HG02970 (cell line): ENCODE data around the gene CNKSR3.

Source experiments
- ATAC-seq: cut with Tn5 transposase; IDR thresholded peaks from one replicate; pipeline ENCODE4 v1.9.1; 2021; ENCODE audit warnings: mild to moderate bottlenecking, moderate library complexity, moderate number of reproducible peaks; ENCODE audit not compliant: unreplicated experiment, low FRiP score

The CNKSR3 gene

DNA sequence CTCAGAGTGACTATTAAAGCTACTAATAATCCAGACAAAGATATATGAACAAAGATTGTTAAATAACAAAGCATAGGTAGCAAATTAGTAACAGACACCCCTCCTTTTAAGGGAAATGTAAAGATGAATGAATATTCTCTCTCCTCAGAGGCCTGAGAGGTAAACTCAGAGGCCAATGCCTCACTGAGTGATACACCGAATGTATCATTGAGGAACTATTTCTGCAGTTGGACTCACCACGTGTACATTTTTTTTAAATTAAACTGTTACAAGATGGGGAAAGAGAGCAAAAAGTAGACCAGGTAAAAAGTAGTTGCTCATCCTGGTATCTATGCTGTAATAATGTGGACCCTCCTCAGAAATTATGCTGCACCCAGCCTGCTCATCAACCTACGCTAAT is 81.6 kb downstream of the CNKSR3 start:
- no peak for ATAC-seq

DNA sequence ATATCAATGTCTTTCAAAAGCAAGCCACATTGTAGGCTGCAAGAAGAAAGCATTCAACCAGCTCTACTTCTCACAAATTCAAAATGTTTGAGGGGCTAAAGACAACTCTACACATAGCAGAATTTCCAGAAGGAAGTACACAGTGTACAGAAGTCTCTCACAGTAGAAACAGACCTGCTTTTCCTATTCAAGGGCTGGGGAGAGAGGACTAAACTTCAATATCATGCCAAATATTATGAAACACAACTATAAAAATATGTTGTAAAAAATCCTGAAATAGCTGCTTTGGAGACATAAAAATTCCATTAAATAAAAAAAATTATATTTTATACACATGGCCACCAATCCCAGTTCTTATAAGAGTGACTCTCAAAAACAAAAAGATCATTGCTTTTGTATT is 83.0 kb downstream of the CNKSR3 start:
- no peak for ATAC-seq

DNA sequence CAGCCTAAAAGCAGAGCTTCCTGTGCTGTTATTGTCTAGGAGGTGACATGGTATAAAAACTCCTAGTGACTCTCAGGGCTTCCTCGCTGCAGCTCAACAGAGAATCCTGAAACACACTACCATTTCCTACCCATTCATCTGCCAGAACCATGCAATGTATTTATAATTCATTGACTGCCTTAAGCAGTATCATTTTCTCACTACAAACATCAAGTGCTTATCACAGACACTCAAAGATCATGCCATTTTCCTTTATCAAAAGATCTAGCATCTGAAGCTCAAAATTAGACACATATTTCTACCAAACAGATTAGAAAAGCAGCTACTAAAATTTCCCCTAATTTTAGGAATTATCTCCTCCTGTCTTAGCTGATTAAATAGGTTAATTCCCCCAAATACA is 83.5 kb downstream of the CNKSR3 start:
- no peak for ATAC-seq

DNA sequence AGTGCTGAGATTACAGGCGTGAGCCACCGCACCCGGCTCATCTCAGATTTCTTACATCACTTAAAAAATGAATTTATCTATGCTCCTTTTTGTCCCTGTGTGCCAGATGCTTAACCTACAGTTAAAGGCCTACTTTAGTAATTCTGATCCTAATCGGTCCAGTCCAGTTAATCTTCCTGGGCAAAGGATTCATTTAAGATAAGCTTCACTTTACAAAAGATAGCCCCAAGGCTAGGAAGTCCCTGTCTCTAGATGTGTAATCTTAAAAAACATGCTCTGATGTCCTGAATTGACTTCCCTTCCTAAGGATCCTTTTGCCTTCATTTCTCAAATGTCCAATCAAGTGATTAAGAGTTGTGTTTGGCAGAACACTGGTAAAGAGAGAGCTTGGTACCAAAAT is 85.5 kb downstream of the CNKSR3 start:
- ATAC-seq = no peak

DNA sequence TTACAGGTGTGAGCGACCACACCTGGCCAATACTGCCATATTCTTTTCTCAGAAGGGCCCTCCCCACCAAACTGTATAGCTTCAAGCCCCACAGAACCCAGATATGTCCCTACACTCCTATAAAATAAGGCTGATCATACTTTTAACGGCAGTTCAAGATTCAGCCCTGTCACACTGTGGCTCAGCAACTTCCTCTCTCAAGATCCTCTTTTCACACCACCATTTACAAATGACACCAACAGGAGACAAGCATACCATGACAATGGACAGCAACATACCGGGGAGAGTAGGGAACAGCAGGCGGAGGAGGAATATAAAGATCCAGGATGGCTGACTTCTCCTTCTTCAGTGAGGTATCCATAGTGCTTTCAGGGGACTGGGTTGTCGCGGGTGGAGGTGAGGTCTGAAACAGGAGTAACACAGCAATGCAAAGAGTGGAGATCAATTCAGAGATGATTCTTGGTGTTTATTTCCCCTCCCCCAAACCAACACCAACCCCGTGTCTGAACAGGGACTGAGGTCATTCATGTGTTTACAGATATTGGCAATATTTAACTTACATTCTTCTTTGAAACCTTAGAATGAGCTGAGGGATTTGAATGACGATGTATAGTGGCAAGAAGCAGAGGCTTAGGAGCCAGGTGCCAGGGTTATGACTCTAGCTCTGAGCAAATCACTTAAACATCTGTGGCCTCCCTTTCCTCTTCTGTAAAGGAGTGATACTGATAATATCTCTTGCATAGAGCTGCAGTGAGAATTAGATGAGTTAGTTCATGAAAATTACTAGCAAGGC is 96.3 kb downstream of the CNKSR3 start:
- ATAC-seq = no peak

DNA sequence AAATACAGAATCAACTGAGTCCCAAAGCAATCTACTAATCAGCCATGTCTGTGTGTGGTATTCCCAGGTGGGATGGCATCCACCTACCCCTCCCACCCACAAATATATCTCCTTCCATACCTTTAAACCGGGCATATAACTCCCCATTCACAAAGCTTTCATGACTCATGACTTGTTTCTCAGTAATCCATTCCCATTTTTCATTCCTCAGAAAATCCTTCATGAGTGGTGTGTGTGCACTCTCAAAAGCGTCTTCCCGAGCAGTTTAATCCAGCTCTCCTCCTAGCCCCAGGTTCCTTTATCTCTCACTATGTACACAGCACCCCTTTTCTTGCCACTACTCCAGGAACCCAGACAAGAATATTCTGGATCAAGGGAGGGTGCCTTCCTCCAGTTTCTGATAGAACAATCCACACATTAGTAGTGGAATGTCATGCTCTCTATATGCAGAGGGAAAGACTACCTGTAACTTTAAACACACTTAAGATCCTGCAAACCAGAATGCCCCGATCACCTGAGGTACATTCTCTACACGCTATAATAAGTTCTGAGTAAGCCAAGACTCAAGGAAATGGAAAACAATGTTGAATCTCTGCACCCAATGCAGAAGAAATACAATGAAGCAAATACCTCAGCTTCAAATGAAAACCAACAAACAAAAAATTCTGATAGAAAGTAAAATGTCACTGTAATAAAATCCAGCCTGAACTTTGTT is 98.2 kb downstream of the CNKSR3 start:
- ATAC-seq = no peak

DNA sequence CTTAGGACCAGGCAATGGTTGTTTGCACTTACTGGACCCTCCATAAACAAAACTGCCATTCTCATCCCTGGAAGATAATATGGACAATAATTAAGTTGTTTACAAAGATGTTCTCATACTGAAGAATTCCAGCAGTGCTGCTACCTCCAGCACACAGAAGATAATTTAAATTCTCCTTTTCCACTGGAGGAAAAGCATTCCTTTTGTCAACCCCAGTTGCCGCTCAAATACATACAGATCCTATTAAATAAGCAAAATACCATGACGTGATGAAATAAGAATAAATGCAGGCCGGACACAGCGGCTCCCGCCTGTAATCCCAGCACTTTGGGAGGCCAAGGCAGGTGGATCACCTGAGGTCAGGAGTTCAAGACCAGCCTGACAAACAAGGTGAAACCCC is 99.4 kb downstream of the CNKSR3 start:
- ATAC-seq = no peak

DNA sequence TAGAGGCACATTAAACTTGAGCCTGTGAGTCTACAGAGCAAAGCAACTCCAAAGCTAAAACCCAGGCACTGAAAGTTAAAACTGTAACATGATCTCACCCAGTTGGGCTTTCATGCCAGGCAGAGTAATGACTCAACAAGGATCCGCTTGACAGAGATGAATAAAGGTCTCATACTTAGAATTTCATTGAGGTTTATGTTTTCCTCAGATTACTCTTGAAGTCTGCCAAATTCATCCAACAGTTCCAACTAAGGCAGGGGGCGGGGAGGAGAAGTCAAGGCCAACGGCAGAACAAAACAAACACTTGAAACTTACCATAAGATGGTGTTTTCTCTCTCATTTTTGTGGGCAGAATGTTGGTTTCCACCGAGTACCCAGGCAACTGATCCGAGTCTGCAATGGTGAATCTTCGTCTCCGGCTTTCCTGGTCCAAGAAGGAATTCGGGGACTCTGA is 99.8 kb downstream of the CNKSR3 start:
- no peak for ATAC-seq

DNA sequence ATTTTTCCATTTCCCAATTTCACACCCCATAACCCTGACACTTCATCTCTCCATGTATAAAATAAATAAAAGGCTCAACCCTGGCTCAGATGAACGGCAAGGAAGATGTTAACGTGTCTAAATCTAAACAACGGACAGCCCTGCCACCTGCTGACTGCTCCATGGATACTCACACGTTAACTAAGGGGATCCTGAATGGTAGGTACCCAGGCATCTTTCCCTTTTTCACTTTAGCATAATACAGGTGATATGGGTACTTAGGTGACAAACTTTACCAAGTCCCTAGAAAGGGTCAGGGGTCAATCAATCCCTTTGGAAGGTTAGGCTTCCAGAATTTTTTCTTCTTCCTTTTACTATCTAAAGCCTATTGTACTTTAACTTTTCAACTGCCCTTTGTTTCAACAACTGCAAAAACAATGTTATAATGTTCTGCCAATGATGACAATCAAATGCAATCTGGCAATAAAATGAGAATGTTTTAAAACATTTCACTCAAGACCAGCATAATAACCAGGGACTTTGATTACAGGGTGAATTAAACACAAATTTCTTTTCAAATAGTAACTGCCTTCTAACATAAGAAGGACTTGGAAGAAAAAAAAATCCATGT is 101.5 kb downstream of the CNKSR3 start:
- no peak for ATAC-seq

DNA sequence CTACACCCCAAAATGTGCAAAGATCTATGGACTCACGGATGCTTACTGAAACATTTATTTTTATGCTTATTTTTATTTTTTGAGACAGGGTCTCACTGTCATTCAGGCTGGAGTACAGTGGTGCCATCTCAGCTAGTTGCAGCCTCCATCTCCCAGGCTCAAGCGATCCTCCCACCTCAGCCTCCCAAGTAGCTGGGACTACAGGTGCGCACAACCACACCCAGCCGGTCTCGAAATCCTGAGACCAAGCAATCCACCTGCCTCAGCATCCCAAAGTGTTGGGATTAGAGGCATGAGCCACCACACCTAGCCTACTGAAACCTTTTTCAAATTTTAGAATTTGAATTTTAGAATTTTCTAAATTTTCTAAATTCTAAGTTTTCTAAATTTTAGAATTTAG is 103.0 kb downstream of the CNKSR3 start:
- ATAC-seq = no peak

DNA sequence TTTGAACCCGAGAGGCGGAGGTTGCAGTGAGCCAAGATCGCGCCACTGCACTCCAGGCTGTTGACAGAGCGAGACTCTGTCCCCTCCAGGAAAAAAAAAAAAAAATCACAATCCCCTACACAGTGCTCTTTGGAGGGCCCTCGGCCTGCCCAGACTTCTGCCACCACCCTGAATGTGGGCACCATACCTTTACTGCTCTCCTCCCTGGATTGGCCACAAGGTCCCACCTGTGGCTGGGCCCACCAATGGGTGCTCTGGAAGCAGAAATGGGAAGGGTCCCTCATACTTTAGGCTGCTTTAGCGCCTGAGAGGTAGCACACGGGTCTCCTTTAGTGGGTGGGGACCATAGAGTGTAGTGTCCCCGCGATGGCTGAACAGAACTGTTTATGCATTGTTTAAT is 103.6 kb downstream of the CNKSR3 start:
- no peak for ATAC-seq

DNA sequence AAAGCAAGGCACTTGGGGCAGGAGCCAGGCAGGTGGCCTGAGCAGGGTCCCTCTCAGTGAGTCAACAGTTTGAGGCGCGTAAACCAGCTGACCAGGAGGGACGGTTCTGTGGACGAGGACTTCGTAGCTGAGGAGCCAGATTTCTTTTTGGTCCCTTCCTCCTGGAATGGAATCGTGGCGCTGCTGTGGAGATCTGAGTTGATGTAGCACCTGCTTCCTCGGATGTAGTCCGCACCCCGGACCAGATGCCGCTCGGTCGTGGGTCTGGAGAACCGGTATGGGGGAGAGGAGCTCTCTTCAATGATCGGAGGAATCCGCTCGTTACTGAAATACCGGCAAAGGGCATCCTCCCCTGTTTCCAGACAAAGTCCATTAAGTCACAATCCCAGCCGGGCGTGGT is 104.2 kb downstream of the CNKSR3 start:
- ATAC-seq = no peak

DNA sequence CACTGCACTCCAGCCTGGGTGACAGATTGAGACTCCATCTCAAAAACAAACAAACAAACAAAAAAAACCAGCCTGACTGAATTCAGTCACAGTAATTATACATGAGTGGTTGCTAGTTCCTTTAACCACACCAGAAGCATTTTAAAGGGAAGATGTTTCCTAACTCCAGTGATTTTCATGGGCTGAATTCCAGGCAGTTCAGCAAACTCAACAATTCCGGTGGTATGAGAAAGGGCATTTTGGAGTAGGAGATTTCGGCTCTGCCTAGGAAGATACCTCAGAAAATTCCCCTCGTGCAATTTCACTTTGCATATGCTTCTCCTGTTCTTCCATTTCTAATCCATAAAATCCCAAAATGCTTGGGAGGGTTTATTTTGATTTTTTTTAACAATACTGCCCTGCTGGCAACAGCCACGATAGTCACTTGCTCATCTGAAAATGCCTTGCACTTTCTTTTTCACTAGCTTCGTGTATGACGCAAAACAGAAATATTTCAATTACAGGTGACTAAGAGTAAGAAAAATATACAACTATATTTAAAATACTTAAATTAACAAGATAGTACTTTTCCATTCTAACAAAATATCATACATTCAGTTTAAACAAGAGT is 105.6 kb downstream of the CNKSR3 start:
- ATAC-seq = no peak

DNA sequence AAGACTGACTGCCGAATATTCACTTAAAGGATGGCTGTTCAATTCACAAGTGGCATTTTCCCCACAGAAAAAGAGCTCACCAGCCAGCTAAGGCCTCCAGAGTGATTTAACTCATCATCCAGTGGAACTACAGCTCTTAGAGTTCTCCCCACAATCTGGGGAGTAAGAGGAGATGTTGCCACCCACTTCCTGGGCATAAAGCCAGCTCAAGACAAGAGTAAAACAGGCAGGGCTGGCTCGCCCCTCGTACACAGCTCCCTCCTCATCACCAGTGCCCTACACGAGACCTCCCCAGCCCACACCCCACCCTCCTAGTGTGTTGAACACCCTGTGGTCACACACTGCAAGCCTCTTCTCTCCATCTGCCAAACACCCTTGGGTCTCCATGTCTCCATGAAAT is 106.7 kb downstream of the CNKSR3 start:
- ATAC-seq = no peak

DNA sequence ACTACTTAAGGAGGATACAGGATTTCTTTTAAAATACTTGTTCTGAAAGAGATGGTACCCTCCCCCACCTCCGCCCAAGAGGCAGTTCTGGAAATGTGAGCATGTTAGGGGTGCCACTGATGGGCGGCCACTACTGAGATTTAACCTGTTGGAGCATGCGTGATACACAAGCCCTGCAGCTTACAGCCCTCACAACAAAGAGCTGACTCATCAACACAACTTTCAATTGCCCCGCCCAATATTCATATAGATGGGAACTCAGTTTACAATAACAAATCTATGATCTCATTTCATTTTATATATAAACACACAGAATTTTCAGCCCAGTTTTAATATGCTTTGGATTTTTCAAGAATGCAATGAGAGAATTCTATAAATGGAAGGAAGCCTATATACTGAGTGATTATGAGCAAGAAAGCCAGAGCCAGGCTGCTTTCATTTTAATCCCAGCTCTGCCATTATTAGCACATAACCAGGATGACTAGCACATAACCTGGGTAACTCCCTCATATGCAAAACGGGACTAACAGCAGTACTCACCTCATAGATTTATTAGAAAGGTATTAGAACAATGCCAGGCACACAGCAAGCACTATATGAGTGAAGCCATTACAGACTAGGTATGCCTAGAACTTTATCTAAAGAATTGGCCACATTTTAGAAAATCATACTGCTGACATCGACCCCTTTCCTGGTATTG is 108.3 kb downstream of the CNKSR3 start:
- no peak for ATAC-seq

DNA sequence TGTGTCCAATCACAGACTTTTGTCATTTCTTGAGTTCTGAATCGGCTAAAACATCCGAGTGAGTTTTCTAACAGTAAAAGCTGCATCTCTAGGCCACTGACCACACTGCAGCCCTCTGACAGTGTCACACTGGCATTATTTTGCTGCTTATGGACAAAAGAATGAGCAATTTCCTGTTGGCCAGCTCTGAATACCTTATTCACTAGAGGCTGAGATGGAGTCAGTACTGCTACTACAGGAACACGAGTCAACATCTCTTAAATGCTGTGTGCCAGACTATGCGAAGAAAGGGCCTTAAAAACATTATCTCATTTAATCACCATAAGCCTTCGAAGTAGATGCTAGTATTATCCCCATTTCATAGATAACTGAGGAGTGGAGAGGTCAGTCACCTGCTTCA is 111.4 kb downstream of the CNKSR3 start:
- ATAC-seq = no peak

DNA sequence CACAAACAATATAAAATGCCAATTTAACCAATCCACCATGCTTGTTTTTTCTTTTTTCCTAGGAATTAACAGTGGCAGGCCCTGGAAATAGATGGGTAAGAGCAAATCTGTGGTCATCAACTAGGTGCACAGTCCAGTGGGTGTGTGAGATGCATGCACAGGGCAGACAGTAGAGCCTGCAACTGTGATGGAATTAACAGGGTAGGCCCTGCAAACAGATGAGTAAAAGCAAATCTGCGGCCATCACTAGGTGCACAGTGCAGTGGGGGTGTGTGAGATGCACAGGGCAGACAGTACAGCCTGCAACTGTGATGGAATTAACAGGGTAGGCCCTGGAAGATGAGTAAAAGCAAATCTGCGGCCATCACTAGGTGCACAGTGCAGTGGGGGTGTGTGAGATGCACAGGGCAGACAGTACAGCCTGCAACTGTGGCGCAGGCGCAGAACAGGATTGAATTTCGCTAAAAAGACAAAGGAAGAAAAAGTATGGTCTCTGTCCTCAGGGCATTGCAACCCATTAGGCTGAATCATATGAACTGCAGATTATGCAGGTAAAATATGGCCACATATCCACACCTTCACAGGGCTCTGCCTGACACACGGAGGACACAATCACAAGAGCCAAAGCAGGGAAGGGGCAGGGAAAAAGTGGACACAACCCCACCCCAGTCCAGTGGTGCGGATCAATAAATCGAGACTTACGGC is 112.8 kb downstream of the CNKSR3 start:
- no peak for ATAC-seq

DNA sequence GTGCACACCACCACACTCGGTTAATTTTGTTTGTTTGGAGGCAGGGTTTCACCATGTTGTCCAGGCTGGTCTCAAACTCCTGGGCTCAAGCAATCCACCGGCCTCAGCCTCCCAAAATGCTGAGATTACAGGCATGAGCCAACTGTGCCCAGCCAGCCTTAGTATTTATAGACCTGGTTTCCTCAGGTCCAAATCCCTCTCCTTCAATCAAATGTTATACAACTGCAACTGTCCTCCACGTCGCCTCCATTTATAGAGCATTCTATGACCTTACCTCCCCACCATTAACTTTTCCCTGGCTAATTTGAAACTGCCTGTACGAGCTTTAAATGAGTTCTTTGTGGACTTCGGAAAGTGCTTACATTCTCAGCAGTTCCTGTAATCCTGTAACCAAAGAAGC is 114.6 kb downstream of the CNKSR3 start:
- ATAC-seq = no peak

DNA sequence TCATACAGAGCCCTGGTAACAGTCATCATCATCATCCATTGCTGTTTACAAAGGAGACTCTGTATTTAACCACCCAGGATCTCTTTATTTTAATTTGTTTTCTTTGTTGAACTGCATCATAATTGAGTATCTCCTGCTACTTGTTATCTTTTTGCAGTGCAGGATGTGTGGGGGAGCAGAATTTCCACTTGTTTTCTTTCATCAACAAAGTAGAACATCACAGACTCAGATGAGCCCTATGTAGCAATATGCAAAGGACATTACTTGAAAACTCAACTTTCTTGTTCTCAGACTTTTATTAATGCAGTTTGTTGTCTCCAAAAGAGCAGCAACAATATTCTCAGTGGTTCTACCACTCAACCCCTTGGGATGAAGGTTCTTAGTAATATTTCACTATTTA is 115.2 kb downstream of the CNKSR3 start:
- ATAC-seq = no peak

DNA sequence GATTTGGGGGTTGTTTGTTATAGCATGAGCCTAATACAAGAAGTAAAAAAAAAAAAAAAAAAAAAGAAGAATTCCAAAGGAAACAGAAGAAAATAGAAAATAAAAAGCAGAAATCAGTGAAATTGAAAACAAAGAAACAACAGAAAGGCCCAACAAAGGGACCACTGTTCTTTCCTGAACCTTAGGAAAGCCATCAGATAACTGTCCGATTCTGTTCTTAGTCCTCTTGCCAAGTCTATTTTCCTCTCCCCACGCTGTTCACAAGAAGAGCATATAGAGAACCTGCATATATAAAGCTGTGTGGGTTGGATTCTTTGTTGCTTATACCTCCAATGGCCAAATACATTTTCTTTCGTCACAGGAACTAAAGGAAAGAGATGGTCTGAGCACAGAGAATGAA is 115.9 kb downstream of the CNKSR3 start:
- no peak for ATAC-seq
